Natural killer cell (primary cell): ENCODE measurements around the gene CPSF3. TPM values are rescaled to one million over a fixed set of nuclear protein-coding genes. Genes with fewer than 3 reads are reported as not detected.
"Not testable (repeated sequence)": the region's sequence is repeated elsewhere in the genome, so short reads cannot be mapped to it uniquely, and the experiment has no call there.

Experiments used
- ATAC-seq, 3 donors: fragments of 150-1000 bp in 2 of 3; fragments of 200-7000 bp in 1 of 3; cut with Tn5 transposase; 1 replicate in 1 of 3; 2 replicates in 2 of 3; pipeline ENCODE4 v1.10.0; 2021; ENCODE audit warnings: mild to moderate bottlenecking in 2 of 3, moderate library complexity in 2 of 3
- DNase-seq, 2 donors: peaks; one replicate each; pipeline versions ENCODE4 v3.0.0 to v3.0.0-alpha.2; 2013 to 2021; ENCODE audit warnings: mixed read lengths in 1 of 2
- H3K27ac ChIP-seq: one replicate; pipeline ENCODE4 v1.5.1; 2013; ENCODE audit warnings: mild to moderate bottlenecking, low read length
- H3K27me3 ChIP-seq: one replicate; pipeline ENCODE4 v1.6.1; 2013; ENCODE audit warnings: low read length; ENCODE audit not compliant: control insufficient read depth, insufficient read depth
- H3K36me3 ChIP-seq: one replicate; pipeline ENCODE4 v1.6.1; 2013; ENCODE audit warnings: low read length; ENCODE audit not compliant: control insufficient read depth, insufficient read depth
- H3K4me1 ChIP-seq: one replicate; pipeline ENCODE4 v1.6.1; 2013; ENCODE audit warnings: low read length; ENCODE audit not compliant: control insufficient read depth, insufficient read depth
- H3K4me3 ChIP-seq: one replicate; pipeline ENCODE4 v1.5.1; 2013; ENCODE audit warnings: low read length
- H3K9me3 ChIP-seq: one replicate; pipeline ENCODE4 v1.6.1; 2013; ENCODE audit warnings: low read length; ENCODE audit not compliant: control insufficient read depth, insufficient read depth
- H3K27ac Mint-ChIP-seq, 2 donors: one replicate each; pipeline ENCODE4 v1.8.0; 2022; ENCODE audit warnings: mild to moderate bottlenecking in 2 of 2, mixed read lengths in 2 of 2, moderate library complexity in 1 of 2
- H3K27me3 Mint-ChIP-seq, 2 donors: one replicate each; pipeline ENCODE4 v1.8.0; 2022; ENCODE audit warnings: low read depth in 2 of 2, mixed read lengths in 2 of 2
- H3K36me3 Mint-ChIP-seq: one replicate; pipeline ENCODE4 v1.8.0; 2022; ENCODE audit warnings: mixed read lengths
- H3K4me1 Mint-ChIP-seq, 2 donors: one replicate each; pipeline ENCODE4 v1.8.0; 2022; ENCODE audit warnings: mixed read lengths in 2 of 2
- H3K4me3 Mint-ChIP-seq: one replicate; pipeline ENCODE4 v1.8.0; 2022; ENCODE audit warnings: mild to moderate bottlenecking, moderate library complexity, mixed read lengths
- H3K9me3 Mint-ChIP-seq, 2 donors: one replicate each; pipeline ENCODE4 v1.8.0; 2022; ENCODE audit warnings: mixed read lengths in 2 of 2
- CTCF ChIP-seq: fragments of 200-600 bp; IDR thresholded peaks from one replicate; pipeline ENCODE4 v1.8.0; 2022; ENCODE audit warnings: antibody characterized with exemption
- WGBS: methylation state at CpG from one replicate; pipeline ENCODE4 v1.1.7; 2013; ENCODE audit warnings: missing lambda C conversion rate; ENCODE audit not compliant: insufficient coverage; 5-methylcytosine and 5-hydroxymethylcytosine counted together
- intact Hi-C: fragments of 100-400 bp; cut with micrococcal nuclease; formaldehyde crosslinking; loops from one replicate; pipeline ENCODE4 v1.14.2; 2022
- total RNA-seq, 4 donors: library from RNA; stranded (reverse); fragments of 120-200 nt in 1 of 4; gene quantifications; one replicate each; pipeline versions ENCODE4 v1.2.3 to v1.2.4, GENCODE V29; 2013 to 2022

The CPSF3 gene
- total RNA-seq, 3 donors from 2014 or later (not counting 1 experiment from before 2014, with no cell fraction given), result 28.4 to 30.7 (median 28.7) TPM

GRCh38 chr2:9508931-9509330 is 85.5 kb downstream of the CPSF3 start:
- Mint-ChIP-seq H3K9me3 (no peaks in the 10 kb centered on the region), H3K4me3 (no peak overlapping the region), H3K4me1 (no peaks in the 10 kb centered on the region), H3K27me3 (no peaks in the 10 kb centered on the region), H3K36me3 (no peaks in the 10 kb centered on the region), H3K27ac (peak overlapping the region in 1 of 2 donors; percentile 1)
- ATAC-seq (no peak), DNase-seq (no peak)
- Histone ChIP-seq H3K4me3 (no peak overlapping the region), H3K27me3 (no peaks in the 10 kb centered on the region), H3K27ac (no peak overlapping the region), H3K36me3 (peaks cover 48% of the 10 kb centered on the region), H3K9me3 (no peaks in the 10 kb centered on the region), H3K4me1 (no peaks in the 10 kb centered on the region)
- intact Hi-C loops, result no loop called here
- WGBS, result 20% methylated on average over 1 of the region's 1 CpG
- TF ChIP-seq CTCF, result no peak

GRCh38 chr2:9513946-9514345 is 90.5 kb downstream of the CPSF3 start:
- H3K9me3 ChIP-seq, H3K27ac Mint-ChIP-seq, H3K4me3 Mint-ChIP-seq, H3K4me1 ChIP-seq, H3K27ac ChIP-seq, intact Hi-C loops, H3K4me1 Mint-ChIP-seq, ATAC-seq, H3K27me3 ChIP-seq, H3K27me3 Mint-ChIP-seq, DNase-seq, H3K4me3 ChIP-seq, H3K9me3 Mint-ChIP-seq: not testable (repeated sequence)
- 94% methylated on average over 2 of the region's 3 CpGs for WGBS
- peaks cover 43% of the 10 kb centered on the region for H3K36me3 ChIP-seq
- peaks cover 16% of the 10 kb centered on the region for H3K36me3 Mint-ChIP-seq

DNA sequence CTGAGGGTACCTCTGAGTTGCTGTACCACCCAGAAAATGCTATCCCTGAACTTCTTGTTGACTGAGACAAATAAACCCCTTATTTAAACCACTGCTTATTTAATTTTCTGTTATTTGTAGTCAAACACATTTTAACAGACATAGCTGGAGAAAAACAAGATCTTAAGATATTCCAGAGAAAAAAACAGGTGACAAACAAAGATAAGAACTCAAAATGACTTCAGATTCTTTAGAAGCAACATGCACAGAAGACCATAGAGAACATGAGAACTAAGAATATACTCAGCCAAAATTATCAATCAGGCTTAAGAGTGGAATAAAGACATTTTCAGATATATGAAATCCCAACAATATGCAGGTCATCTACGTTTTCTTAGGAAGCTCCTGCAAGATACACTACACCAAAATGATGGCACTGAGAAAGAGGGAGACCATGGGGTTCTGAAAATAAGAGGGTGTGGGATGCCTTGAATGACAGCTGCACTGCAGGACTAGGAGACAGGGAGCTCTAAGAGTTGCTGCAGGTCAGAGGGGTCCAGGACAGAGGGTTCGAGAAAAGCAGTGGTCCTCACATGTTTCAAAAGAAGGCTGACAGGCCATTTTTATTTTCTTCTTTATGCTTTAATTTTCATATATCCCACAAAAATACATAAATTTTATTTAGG is 93.8 kb downstream of the CPSF3 start:
- no peak for TF ChIP-seq CTCF
- Histone ChIP-seq H3K27me3 (no peaks in the 10 kb centered on the region), H3K4me1 (no peaks in the 10 kb centered on the region), H3K4me3 (no peak overlapping the region), H3K27ac (no peak overlapping the region), H3K36me3 (peaks cover 51% of the 10 kb centered on the region), H3K9me3 (no peaks in the 10 kb centered on the region)
- Mint-ChIP-seq H3K4me1 (no peaks in the 10 kb centered on the region), H3K36me3 (peaks cover 22% of the 10 kb centered on the region), H3K9me3 (no peaks in the 10 kb centered on the region), H3K27me3 (no peaks in the 10 kb centered on the region), H3K4me3 (no peak overlapping the region), H3K27ac (peak overlapping the region; percentile 43 to 75)
- intact Hi-C loops, result no loop called here
- DNase-seq (no peak), ATAC-seq (no peak)
- WGBS, result 100% methylated on average over 1 of the region's 2 CpGs

DNA sequence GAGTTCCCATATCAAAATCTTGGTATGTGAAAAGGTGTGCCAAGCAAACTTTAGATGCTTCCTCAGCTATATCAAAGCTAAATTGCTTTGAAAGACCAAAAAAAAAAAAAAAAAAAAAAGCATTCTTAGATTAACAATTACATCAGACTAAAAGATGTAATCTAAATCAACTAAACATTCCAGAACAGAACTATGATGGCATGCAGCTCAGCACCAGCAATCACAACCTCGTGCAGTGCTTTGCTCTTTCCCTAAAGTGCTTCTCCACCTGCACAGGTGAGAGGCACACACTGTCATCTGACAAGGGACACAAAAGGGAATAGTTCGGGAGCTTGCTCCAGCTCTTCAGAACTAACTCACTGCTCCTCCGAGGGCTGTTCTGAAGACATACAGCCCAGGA is 94.7 kb downstream of the CPSF3 start:
- Mint-ChIP-seq H3K9me3 (no peaks in the 10 kb centered on the region), H3K4me3 (no peak overlapping the region), H3K27ac (no peak overlapping the region), H3K36me3 (peaks cover 30% of the 10 kb centered on the region), H3K4me1 (no peaks in the 10 kb centered on the region), H3K27me3 (no peaks in the 10 kb centered on the region)
- no peaks in the 10 kb centered on the region for H3K27me3 ChIP-seq
- peaks cover 52% of the 10 kb centered on the region for H3K36me3 ChIP-seq
- 95% methylated on average over 3 of the region's 3 CpGs for WGBS
- H3K9me3 ChIP-seq, result no peaks in the 10 kb centered on the region
- no peak for TF ChIP-seq CTCF
- intact Hi-C loops, result no loop called here
- no peak overlapping the region for H3K4me3 ChIP-seq
- no peak for DNase-seq
- no peak for ATAC-seq
- H3K27ac ChIP-seq, result no peak overlapping the region
- H3K4me1 ChIP-seq, result no peaks in the 10 kb centered on the region
